ENCODE measurements around the gene GNL3. TPM values are rescaled to one million over a fixed set of nuclear protein-coding genes. Genes with fewer than 3 reads are reported as not detected.

Gene GNL3
- total and polyA plus RNA-seq, 12 donors: 23.5 to 229 (median 65.1) TPM

- intact Hi-C loops (cut with DNase I): no loop called here
- no peaks in the 10 kb centered on the region for H3K9me3 ChIP-seq (replicated peaks in 1 of 3)
- no peak overlapping the region for H3K4me3 ChIP-seq
- peaks cover 18 to 39% of the 10 kb centered on the region in 2 donors for H3K4me1 ChIP-seq (replicated peaks in 1 of 2)
- H3K27ac ChIP-seq: no peak overlapping the region
- 91 to 98% (median 96%) methylated on average over 6 of the region's 6 CpGs for WGBS, 4 donors
- no peak for DNase-seq
- H3K27me3 ChIP-seq: no peaks in the 10 kb centered on the region
- H3K36me3 ChIP-seq (replicated peaks in 1 of 2): peaks cover 0 to 39% of the 10 kb centered on the region in 2 donors
- TF ChIP-seq CTCF (IDR thresholded peaks at IDR 0.05): no peak
- TF ChIP-seq POLR2A (IDR thresholded peaks at IDR 0.05): no peak
Observed at GRCh38 chr3:52678265-52679198, 7.3 kb upstream of the GNL3 start.

GRCh38 chr3:52679199-52679538, 6.7 kb upstream of the GNL3 start:
- Histone ChIP-seq H3K9me3 (replicated peaks in 1 of 3) (no peaks in the 10 kb centered on the region), H3K27me3 (no peaks in the 10 kb centered on the region), H3K27ac (no peak overlapping the region), H3K36me3 (replicated peaks in 1 of 2) (peaks cover 0 to 39% of the 10 kb centered on the region in 2 donors), H3K4me1 (replicated peaks in 1 of 2) (peaks cover 23 to 46% of the 10 kb centered on the region in 2 donors), H3K4me3 (no peak overlapping the region)
- intact Hi-C loops (cut with DNase I): no loop called here
- no peak for DNase-seq
- 91 to 97% (median 91%) methylated on average over 3 of the region's 3 CpGs for WGBS, 4 donors
- TF ChIP-seq CTCF (IDR thresholded peaks at IDR 0.05) (no peak), POLR2A (IDR thresholded peaks at IDR 0.05) (no peak)

- Histone ChIP-seq H3K27ac (no peak overlapping the region), H3K36me3 (replicated peaks in 1 of 2) (peaks cover 0 to 35% of the 10 kb centered on the region in 2 donors), H3K4me1 (replicated peaks in 1 of 2) (peaks cover 29 to 52% of the 10 kb centered on the region in 2 donors), H3K4me3 (no peak overlapping the region), H3K9me3 (replicated peaks in 1 of 3) (no peaks in the 10 kb centered on the region), H3K27me3 (no peaks in the 10 kb centered on the region)
- DNase-seq: no peak
- TF ChIP-seq CTCF (IDR thresholded peaks at IDR 0.05) (no peak), POLR2A (IDR thresholded peaks at IDR 0.05) (no peak)
- intact Hi-C loops (cut with DNase I): loop anchor here (5.0 to 10.0 kb wide), 2 partner anchors 145 to 208 kb away; partner anchors contain the start of genes NT5DC2 (in 1 of the 2) and UQCC5 (in 1 of the 2)
- WGBS, 4 donors: 61 to 82% (median 75%) methylated on average over 1 of the region's 1 CpG
Observed at GRCh38 chr3:52679811-52680210, 6.0 kb upstream of the GNL3 start.

- Histone ChIP-seq H3K36me3 (replicated peaks in 1 of 2) (peaks cover 0 to 22% of the 10 kb centered on the region in 2 donors), H3K27me3 (no peaks in the 10 kb centered on the region), H3K9me3 (replicated peaks in 1 of 3) (no peaks in the 10 kb centered on the region), H3K4me3 (no peak overlapping the region), H3K4me1 (replicated peaks in 1 of 2) (peaks cover 33 to 57% of the 10 kb centered on the region in 2 donors), H3K27ac (peak overlapping the region in 4 of 5 donors; percentile 55 to 96 (median 66))
- 48 to 62% (median 56%) methylated on average over 3 of the region's 3 CpGs for WGBS, 4 donors
- TF ChIP-seq CTCF (IDR thresholded peaks at IDR 0.05) (no peak), POLR2A (IDR thresholded peaks at IDR 0.05) (no peak)
- no peak for DNase-seq
- intact Hi-C loops (cut with DNase I): loop anchor here (5.0 to 10.0 kb wide), 2 partner anchors 147 to 209 kb away; partner anchors contain the start of genes NT5DC2 (in 1 of the 2) and UQCC5 (in 1 of the 2)
Observed at GRCh38 chr3:52681596-52681995, 4.2 kb upstream of the GNL3 start.

Data from adrenal gland (tissue), 12 donors.